Retinal pigment epithelial cell (primary cell): ENCODE measurements around the gene HABP4.

Experiments used
- DNase-seq: peaks from one replicate; pipeline ENCODE4 v3.0.0-alpha.2; 2010; ENCODE audit warnings: low read depth
- H3K4me3 ChIP-seq: 2 replicates; pipeline ENCODE4 v1.5.1; 2011; ENCODE audit warnings: mild to moderate bottlenecking, low read length, control low read depth, moderate library complexity
- TF ChIP-seq, protein P1 (sequence below): conservative IDR thresholded peaks from 2 replicates; pipeline ENCODE4 v1.5.1; 2011; ENCODE audit warnings: low read depth, low read length, control low read depth, inconsistent platforms

HABP4 gene

DNA sequence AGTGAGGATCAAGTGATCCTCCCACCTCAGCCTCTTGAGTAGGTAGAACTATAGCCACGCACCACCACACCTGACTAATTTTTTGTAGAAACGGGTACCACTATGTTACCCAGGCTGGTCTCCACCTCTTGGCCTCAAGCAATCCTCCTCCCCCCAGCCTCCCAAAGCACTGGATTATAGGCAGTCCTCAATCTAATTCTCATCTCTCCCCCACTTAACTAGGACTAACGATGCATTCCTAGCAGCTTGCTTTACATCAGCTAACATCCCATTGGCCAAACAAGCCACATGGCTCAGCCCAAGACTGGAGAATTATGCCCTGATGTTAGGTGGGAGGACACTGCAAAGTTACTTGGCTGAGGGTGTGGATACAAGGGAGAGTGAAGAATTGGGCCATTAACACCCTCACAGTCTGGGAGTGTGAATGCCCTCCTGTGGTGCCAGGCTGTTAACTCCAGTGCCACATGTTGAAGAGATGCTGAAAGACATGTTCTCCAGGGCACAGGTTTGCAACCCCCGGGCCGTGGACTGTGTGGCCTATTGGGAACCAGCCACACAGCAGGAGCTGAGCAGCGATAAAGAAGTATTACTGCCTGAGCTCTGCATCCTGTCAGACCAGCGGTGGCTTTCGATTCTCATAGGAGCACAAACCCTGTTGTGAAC lies 26.5 kb upstream of the HABP4 start:
- no peak overlapping the region for H3K4me3 ChIP-seq
- TF ChIP-seq, protein P1, sequence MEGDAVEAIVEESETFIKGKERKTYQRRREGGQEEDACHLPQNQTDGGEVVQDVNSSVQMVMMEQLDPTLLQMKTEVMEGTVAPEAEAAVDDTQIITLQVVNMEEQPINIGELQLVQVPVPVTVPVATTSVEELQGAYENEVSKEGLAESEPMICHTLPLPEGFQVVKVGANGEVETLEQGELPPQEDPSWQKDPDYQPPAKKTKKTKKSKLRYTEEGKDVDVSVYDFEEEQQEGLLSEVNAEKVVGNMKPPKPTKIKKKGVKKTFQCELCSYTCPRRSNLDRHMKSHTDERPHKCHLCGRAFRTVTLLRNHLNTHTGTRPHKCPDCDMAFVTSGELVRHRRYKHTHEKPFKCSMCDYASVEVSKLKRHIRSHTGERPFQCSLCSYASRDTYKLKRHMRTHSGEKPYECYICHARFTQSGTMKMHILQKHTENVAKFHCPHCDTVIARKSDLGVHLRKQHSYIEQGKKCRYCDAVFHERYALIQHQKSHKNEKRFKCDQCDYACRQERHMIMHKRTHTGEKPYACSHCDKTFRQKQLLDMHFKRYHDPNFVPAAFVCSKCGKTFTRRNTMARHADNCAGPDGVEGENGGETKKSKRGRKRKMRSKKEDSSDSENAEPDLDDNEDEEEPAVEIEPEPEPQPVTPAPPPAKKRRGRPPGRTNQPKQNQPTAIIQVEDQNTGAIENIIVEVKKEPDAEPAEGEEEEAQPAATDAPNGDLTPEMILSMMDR: no peak
- no peak for DNase-seq

DNA sequence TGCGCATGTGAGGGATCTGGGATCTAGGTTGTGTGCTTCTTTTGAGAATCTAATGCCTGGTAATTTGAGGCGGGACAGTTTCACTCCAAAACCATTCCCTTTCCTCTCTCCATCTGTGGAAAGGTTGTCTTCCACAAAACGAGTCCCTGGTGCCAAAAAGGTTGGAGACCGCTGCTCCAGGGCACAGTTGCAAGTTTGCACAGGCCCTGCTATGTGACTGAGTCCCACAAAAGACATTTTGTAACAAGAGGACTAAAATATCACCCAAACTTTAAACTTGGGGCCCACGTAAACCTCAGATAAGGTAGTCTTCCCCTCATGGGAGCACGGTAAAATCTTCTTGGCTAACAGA lies 26.0 kb upstream of the HABP4 start:
- no peak overlapping the region for H3K4me3 ChIP-seq
- TF ChIP-seq, protein P1: no peak
- no peak for DNase-seq

DNA sequence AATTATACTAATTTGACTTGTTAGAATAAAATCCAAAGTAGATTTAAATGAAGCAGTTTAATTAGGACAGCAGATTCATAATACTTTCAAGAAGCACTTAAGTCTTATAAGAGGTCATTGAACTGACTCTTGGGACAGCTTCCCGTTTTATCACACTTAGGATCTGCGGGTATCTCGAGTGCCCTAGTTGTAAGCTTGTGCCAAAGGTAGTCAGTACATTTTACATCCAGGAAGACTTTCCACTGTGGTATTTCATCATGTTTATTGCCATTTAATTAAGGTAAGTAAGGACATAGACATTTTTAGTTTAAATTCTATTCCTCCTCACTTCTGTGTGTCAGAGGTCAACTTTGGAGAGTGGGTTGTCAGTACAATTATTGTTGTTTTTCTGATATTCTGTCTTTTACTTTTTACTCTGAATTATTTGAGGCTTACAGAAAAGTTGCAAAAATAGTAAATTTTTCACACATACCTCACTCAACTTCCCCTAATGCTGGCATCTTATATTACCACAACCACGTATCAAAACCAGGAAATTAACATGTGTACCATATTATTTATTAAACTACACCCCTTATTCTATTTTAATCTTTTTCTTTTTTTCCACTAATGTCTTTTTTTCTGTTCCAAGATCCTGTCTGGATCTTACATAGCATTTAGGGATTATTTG lies 24.3 kb upstream of the HABP4 start:
- TF ChIP-seq, protein P1: no peak
- DNase-seq: no peak
- no peak overlapping the region for H3K4me3 ChIP-seq

DNA sequence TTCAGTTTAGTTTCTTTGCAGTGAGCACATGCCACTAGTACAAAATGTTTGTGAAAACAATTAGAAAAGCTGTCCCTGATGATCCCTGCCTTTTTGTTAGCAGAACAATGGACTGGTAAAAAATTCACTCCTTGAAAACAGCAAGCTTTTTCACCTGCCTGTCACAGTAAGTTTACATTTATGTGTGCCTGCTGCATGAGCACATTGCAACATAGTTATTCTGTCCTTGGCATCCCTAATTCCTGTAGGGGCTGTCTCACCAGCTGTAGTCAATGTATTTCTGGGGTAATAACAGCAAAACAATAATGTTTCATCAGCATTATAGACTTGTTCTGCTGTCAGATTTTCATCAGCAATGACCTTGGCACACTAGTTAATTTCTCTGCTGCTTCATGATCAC lies 20.2 kb upstream of the HABP4 start:
- TF ChIP-seq, protein P1: no peak
- no peak for DNase-seq
- no peak overlapping the region for H3K4me3 ChIP-seq

DNA sequence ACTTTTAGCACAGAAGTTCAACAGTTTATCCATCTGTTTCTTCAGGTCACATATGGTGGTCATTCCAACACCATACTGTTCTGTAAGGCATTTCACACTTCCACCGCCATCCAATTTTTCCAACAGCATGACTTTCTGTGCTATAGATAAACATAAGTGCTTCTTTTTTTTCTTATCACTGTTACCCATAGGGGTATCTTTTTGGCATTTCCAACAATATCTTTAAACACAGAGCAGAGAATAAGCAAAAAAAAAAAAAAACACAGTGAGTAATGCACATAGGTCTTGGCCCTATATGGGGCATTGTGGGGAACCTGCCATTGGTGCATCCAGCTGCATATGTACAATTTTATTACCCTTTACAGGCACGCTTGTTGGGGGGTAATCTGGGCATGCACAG lies 19.6 kb upstream of the HABP4 start:
- no peak overlapping the region for H3K4me3 ChIP-seq
- DNase-seq: no peak
- TF ChIP-seq, protein P1: no peak

DNA sequence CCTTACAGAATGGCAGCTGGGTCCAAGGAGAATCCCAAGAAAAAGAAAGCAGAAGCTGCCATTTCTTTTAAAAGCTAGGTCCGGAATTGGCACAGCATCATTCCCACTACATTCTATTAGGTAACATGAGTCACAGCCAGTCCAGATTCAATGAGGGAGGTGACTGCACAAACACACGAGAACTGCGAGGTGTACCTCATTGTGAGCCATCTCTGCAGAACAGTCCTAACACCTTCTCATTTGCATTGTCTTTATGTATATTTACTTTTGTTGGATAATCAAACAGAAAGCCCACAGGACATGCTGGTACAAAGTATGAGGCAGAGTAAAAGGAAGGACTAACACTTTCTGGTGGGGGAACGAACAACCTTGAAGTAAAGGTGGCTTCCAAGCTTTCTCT lies 14.6 kb upstream of the HABP4 start:
- DNase-seq: no peak
- H3K4me3 ChIP-seq: no peak overlapping the region
- TF ChIP-seq, protein P1: no peak

DNA sequence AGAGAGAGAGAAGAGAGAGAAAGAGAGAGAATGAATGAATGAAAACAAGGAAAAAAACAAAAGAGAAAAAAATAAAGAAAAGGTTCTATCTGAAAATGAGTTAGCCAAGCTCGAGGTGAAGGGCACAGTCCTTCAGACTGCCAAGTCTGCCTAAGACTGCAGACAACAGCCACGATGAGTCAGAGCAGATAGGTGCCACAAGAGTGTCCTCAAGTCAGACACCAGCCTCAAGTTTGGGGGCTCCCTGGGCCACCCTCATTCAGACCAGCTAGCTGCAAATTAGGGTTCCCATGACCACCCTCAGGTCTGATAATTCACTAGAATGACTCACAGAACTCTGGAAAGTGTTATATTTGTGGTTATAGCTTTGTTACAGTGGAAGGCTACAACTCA lies 13.9 kb upstream of the HABP4 start:
- no peak for DNase-seq
- TF ChIP-seq, protein P1: no peak
- no peak overlapping the region for H3K4me3 ChIP-seq
